Stimulated activated CD4-positive, alpha-beta T cell treated with anti-CD3 and anti-CD28 coated beads, Interleukin-15, amount 100 ng/mL, for 48 hours (primary cell): ENCODE data around the gene F12.
A peak's percentile ranks its signal among the peaks of the same experiment; 100 is the strongest.
"Not testable (repeated sequence)": the region's sequence is repeated elsewhere in the genome, so short reads cannot be mapped to it uniquely, and the experiment has no call there.

ENCODE experiments used
- DNase-seq, 2 donors: peaks; one replicate each; pipeline ENCODE4 v3.0.0-alpha.2; 2020; ENCODE audit warnings: low read depth in 2 of 2

The F12 gene

DNA sequence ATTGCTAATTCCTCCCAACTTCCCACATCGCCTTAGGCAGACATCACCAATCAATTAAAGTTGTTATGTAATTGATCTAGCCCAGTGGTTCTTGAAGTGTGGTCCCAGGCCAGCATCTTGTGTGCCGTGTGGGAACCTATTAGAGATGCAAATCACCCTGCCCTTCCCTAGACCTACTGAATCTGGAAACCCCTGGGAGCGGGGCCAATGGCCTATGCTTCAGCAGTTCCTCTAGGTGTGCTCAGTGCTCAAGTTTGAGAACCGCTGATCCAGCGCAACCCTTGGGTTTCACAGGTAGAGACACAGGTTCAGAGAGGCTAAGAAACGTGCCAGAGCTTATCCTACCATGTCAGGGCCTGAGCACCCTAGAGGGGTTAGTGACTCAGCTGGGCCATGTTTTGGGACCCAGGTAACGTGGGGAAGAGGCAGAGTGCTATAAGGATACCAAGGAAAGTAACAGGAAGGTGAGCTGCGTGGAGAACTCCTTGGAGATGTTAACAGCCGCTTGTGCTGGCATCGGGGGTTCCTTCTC, 20.8 kb downstream of the F12 start:
- DNase-seq = no peak

DNA sequence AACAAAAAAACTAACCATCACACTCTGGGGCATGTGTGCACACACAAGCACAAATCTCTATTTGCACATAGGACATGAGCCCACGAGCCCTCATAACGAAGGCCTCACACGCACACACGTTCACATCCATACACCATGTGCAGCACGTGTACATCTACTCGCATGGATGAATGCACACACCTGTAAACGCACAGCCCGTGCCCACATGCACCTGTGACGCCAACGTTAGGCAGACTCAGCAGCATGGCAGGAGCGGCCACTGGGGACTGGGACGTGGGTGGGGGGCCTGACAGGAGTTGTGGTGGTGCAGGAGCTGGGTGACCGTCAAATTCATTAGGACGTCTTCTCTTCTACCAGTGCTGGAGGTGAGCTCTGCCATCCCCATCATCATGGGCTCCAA, 22.0 kb downstream of the F12 start:
- DNase-seq = no peak

DNA sequence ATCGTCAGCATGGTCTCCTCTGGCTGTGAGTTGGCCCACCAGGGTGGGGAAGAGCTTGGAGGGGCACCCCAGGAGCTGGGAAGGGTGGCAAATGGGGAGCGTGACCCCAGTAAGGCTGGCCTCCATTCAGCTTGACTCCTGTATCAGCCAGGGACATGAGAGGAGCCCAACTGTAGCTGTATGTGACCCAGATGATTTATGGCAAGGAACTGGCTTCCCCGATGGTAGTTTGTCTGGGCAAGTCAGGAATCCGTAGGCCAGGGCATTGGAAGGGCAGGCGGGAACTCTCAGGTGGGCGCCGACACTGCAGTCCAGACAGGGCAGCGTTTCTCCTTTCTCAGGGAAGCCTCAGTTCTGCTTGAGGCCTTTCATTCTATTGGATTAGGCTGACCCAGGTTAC, 22.8 kb downstream of the F12 start:
- DNase-seq = no peak

DNA sequence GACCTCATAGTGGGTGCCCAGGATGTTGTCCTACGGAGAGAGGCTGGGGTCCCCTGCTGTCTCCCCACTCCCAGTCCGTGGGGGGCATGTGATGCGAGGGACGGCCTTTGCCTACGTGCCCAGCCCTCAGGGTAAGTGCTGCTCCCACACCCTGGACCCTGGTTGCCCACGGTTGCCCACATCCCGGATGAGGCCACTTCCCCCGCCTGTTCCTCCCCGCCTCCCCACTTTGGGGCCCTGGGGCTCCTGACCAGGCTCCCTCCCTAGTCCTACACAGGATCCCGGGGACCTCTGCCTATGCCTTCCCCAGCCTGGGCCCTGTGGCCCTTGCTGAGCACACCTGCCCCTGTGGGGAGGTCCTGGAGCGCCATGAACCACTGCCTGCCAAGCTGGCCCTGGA, 23.6 kb downstream of the F12 start:
- no peak for DNase-seq

DNA sequence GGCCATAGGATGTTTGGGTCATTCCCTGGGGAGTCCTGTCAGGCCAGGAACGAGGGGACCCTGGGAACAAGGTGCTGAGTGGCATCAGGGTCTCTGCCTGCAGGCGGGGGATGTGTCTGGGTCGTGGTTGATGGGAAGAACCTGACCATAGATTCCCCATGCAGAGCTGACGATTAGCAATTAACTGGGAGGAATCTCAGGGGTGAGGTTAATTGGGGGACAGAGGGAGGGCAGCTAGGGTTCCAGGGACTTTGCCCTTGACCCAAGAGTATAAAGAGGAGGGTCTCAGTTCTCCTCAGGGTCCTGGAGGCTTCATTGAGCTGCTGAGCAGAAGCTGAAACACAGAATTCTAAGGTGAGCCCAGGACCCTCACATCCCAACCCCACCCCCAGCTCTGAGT, 25.2 kb downstream of the F12 start, which contains the start of gene SLC34A1:
Gene SLC34A1 (plus strand): TSS at position 301 of the 400 bp plus-strand sequence. CDS start 1,308 bp downstream, outside the sequence.
- no peak for DNase-seq

DNA sequence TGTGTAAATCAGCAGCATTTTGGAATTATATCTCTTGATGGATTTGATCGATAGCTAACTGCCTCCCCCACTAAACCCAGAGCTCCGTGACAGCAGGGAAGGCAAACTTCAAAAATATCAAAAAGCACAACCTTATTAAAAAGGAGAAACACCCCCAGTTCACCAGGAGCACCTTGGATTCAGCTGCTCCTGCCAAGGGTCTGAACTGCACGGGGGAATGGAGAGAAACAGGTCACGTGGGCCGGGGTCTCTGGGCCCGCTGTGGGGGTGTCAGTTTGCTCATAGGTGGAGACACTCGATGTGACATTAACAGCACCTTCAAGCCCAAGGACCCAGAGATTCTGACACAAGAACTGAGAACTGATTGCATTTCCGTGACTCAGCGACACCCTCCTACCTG, 26.2 kb downstream of the F12 start:
- no peak for DNase-seq

DNA sequence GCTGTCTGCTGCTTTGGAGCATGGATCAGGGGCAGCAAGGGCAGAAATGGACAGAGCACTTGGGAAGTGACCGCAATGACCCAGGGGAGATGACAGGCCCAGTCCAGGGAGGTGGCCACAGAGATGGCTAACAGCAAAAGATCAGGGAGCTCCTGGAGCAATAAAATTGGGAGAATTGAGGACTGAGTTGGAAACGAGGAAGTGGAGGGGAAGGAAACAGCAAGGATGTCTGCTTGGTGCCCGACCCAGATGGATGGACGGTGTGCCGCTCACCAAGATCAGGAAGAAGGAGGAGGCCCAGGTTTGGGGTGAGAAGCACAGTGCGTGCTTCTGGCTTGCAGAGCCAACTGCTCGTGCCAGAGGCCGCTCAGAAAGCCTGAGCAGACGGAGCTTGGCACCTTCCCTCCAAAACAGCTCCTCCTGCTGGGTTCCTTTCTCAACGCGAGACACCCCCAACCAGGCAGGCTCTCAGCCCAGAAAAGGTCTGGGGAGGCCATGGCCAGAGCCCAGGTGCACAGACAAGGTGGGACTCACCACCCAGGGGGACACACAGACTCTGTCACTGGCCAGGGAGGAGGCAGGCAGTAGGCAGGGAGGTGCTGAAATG, 26.8 kb downstream of the F12 start:
- no peak for DNase-seq

DNA sequence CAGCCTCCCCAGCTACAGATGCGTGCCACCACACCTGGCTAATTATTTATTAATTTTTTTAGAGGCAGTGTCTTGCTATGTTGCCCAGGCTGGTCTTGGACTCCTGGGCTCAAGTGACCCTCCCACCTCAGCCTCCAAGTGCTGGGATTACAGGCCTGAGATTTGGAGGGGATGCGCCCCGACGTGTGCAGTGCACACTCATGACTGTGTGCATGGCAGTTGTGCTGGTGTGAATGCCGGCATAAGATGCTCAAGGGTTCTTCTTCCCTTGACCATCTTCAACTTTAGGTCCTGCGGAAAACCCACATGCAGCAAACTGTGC, 28.6 kb downstream of the F12 start:
- no peak for DNase-seq

DNA sequence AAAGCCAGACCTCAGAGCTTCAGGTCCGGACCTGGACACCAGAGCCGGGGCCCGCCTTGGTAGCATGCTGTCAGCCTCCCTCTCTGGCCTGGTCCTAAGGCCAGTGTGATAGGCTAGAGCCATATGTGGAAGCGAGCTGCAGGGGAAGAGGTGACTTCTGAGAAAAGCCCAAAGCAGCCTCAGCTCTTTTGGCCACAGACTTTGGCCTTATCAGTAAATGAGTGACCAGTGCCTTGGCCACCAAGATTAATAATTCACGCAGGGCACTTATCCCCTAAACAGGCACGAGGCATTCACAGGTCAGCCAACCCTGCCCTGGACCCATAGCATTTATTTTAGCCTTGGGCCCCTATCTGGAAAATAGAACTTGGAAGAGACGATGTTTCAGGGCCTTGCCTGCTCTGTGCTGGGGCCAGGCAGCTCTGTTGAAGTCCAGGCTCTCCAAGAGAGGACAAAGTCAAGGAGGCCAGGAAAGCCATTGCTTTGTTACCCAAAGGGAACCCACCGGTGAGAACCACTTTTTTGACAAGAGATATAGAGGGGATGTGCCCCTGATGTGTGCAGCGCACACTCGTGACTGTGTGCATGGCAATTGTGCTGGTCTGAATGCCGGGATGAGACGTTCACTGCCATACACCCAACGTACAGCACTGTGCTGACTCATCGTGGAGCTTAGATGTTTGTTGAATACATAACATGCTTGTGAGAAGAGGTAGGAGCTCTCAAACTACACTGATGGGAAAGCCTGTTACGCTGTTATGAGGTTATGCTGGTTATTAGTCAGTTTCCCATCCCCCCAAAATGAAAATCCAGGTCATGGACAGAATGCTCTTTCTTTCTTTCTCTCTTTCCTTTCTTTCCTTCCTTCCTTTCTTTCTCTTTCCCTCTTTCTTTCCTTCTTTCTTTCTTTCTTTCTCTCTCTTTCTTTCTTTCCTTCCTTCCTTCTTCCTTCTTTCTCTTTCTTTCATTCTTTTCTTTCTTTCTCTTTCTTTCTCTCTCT, 30.2 kb downstream of the F12 start:
- DNase-seq = peak in 1 of 2 donors; percentile 45

DNA sequence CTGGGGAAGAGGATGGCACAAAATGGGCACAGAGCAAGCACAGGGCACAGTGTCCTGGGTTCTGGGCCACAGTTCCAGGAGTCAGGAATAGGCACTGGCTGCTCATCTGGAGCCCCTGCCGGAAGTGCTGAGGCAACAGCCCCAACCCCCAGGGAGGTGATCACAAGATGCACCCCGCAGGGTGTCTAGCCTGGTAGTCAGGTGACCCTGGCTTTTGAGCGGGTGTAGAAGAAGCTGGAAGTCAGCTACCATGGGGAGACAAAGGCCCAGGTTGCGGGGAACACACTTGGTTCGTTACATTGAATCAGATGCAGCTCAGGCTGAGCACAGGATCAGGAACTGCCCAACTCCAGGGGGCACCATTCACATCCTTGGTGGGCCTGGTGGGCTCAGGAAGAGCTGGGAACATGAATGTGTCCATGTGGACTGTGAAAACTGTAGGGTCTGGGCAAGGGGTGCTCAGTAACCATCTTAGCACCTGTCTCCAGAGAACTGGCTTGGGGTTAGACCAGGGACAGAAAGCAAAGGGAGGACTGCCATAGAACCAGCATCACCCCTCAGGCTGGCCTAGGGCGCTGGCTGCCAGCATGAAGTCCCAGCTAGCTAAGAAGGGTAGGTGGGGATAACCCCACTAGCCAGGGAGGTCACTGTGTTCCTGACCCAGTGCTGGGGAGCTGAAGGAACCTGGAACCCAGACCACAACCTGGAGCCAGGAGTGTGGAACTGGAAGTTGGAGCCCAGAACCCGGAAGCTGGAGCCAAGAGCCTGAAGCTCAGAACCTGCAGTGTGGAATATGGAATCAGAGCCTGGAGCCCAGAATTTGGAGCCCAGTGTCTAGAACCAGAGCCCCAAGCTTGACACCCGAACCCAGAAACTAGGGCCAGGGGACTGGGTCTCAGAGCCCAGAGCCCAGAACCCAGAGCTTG, 31.2 kb downstream of the F12 start:
- DNase-seq = no peak

DNA sequence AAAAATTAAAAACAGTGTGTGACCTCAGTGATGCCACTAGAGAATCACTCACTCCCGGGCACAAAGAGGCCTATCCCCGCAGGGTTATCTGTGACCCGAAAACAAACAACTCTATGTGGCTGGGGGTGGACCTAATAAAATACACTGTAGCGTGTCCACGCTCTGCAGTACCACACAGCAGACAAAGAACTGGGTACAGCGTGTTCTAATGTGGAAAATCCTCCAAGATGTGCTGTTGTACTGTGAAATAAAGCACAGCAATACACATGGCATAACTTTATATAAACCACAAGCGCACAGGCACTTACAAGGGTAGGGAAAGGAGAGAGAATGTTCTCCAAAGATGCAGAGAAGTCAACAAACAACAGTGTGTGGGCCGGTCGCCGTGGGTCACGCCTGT, 33.3 kb downstream of the F12 start:
- no peak for DNase-seq

DNA sequence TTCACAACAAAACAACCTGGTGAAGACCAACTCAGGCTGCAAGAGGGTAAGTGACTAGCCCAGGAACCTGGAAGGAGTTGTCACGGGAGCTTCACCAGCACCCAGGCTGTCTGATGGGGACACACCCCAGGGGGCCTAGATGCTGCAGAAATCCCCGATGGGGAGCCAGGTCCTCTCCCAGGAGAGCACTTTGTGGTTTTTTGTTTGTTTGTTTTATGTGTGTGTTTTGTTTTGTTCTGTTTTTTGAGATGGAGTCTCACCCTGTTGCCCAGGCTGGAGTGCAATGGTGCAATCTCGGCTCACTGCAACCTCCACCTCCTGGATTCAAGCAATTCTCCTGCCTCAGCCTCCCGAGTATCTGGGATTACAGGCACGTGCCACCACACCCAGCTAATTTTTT, 33.8 kb downstream of the F12 start:
- not testable (repeated sequence) for DNase-seq

DNA sequence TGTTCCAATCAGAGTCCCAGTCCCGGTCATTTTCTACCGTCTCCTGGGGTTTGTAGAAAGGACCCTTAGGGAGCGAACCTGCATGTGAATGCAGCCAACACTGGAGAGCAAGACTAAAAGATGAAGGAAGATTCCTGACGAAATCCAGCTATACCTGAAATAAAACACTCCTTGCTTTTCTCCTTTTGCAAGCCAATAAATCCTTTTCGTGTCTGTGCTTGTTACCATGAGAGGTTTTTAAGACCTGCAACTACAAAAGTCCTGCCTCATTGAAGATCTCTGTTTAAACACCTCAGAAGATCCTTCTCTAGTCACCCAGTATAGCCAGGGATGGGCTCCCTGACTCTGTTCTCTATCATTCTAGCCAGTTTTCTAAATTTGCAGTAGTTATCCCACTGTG, 35.2 kb downstream of the F12 start:
- no peak for DNase-seq

DNA sequence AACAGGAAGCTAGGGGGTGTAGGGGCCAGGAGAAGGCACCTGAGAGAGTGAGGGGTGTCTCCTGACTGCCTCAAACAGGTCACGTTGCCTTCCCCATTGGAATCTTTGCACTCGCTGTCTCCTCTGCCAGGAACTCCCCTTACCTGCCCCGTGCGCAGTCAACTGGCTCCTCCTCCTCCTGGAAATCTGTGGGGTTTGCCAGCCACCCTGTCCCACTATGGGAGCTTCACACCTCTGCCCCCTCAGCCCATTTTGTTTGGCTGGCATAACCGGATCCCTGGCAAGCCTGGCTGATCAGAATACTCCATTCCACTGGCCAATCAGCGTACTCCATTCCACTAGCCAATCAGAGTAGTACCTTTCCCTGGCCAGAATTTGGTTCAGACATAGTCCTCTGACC, 35.6 kb downstream of the F12 start:
- DNase-seq = no peak

DNA sequence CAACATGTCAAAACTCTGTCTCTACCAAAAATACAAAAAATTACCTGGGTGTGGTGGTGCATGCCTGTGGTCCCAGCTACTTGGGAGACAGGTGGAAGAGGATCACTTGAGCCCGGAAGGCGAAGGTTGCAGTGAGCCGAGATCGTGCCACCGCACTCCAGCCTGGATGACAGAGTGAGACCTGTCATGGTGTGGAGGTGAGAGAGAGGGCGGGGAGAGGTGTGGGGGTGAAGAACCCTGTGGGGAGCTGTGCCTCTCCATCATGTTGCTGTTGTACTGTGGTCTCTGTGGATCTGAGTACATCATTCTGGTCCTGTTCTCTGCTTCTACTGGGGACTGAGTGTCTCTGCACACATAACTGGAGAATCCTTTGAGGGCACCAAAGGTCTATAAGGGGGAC, 36.5 kb downstream of the F12 start:
- no peak for DNase-seq

DNA sequence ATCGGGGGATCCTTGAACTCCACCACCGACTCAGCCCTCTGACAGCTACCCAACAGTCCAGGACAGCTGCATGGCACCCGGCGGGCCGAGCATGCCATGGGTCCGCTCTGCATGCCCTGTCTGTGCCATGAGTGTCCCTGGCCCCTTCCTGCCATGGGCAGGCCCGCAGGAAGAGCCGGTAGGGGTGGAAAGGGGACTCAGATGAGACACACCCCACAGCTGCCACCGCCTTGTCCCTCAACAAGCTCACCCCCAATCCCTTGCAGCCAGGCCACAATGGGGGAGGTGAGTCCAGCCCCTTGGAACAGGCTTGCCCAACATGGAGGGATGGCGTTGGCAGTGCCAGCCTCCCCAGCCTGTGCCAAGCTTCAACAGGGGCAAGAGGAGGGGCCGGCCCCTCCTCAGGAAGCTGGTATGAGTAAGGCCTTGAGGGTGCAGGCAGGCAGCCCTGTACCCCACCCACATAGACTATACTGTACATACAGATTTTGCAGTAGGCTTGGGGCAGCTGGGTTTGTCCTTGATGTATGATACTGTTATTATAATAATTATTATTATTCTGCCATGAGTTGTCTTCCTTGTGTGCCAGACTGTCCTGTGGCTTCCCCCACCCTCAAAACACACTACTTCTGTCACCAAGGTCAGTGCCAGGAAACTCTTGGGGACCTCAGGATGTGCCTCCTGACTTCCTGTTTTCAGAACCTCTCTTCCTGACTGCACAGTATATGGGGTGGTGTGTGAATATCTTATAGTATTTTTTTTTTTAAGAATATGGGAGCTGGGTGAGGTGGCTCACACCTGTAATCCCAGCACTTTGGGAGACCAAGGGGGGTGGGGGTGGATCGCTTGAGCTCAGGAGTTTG, 37.1 kb downstream of the F12 start:
- no peak for DNase-seq

DNA sequence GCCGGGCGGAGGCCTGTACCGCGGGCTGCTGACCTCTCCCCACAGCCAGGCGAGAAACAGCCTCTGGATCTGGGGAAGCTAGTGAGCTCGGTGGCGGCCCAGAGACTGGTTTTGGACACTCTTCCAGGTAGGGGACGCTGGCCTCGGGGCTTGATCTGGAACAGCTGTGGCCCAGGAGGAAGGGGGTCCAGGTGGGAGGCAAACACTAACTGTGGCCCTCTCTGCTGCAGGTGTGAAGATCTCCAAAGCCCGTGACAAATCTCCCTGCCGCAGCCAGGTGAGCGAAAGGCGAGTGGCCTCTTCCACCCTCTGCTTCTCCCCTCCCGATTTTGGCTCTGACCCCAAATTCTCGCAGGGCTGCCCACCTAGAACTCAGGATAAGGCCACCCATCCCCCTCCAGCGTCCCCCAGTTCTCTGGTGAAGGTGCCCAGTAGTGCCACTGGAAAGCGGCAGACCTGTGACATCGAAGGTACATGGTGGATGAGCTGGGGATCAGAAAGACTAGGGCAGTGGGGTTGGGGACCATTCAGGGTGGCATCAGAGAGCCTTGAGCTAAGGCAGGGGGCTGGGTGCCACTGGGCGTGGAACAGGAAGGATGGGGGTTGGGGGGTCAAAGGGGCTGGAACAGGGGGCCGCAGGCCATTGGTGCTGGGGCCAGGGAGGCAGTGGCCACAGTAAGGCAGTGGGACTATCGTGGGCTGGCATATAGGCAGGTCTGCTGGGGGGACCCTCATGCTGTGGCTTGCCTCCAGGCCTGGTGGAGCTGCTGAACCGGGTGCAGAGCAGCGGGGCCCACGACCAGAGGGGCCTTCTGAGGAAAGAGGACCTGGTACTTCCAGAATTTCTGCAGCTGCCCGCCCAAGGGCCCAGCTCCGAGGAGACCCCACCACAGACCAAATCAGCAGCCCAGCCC, 38.0 kb downstream of the F12 start:
- DNase-seq = no peak

DNA sequence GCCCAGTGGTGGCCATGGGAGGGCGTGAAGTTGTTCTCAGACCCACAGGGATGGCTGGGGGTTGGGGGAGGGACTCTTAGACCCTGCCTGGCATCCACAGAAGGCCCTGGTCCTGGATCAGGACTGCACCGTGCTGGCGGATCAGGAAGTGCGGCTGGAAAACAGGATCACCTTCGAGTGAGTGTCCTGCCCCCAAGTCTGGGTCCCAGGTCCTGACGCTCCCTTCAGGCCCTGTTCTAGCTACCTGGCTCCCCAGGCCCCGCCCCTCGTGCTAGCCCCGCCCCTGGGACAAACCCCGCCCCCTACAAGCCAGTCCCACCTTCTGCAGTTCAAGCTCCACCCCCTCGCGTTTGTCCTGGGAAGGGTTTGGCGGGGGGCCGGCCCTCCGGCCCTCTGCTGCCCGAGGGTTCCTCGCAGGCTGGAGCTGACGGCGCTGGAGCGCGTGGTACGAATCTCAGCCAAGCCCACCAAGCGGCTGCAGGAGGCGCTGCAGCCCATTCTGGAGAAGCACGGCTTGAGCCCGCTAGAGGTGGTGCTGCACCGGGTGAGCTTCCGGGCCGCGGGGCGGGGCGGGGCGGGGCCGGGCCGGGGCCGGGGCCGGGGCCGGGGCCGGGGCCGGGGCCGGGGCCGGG, 38.8 kb downstream of the F12 start:
- peak in 1 of 2 donors; percentile 48 for DNase-seq
